SK-N-SH (cell line): ENCODE results near the gene PNP.

Experiments
- EP300 ChIP-seq, 2 experiments: IDR thresholded peaks; 2 replicates each; pipeline versions ENCODE4 v1.4.0 to v1.6.1; 2012; ENCODE audit warnings: borderline replicate concordance in 1 of 2, low read depth in 1 of 2, low read length in 1 of 2
- MXI1 ChIP-seq: IDR thresholded peaks from 2 replicates; pipeline ENCODE4 v1.6.1; 2012; ENCODE audit warnings: mild to moderate bottlenecking, low read depth, low read length, improper control_type of control experiment
- NRF1 ChIP-seq: IDR thresholded peaks from 2 replicates; pipeline ENCODE4 v1.6.1; 2012; ENCODE audit warnings: low read depth, mild to moderate bottlenecking, low read length
- POLR2AphosphoS5 ChIP-seq: IDR thresholded peaks from 2 replicates; pipeline ENCODE4 v1.6.1; 2012; ENCODE audit warnings: low read depth, low read length
- TF ChIP-seq, protein P1 (sequence below): fragments of 200-600 bp; sonication (generic); IDR thresholded peaks from 2 replicates; pipeline ENCODE4 v1.6.1; 2017; ENCODE audit warnings: antibody characterized with exemption, mild to moderate bottlenecking, moderate library complexity

DNA sequence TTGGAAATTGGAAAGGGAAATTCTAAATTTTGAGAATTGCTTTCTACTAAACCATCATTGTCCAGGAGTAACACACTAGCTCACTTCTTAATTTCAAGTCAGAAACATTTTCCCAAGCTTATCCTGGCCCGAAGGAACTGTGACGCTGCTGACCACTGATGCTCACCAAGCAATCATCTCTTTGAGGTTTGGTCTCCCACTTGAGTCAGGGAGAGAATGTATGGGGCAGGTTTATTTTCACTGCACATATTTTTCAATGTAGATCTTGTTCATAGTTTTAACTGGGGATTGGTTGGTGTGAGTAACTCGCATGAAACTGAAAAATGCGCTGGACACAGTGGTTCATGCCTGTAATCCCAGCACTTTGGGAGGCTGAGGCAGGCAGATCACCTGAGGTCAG, 23.3 kb downstream of the PNP start:
- no peak for TF ChIP-seq NRF1
- TF ChIP-seq EP300 (IDR thresholded peaks at IDR 0.05; ENCODE audit: borderline replicate concordance in 1 of 2, low read depth in 1 of 2, low read length in 1 of 2), result no peak
- no peak for TF ChIP-seq POLR2AphosphoS5
- TF ChIP-seq, protein P1, sequence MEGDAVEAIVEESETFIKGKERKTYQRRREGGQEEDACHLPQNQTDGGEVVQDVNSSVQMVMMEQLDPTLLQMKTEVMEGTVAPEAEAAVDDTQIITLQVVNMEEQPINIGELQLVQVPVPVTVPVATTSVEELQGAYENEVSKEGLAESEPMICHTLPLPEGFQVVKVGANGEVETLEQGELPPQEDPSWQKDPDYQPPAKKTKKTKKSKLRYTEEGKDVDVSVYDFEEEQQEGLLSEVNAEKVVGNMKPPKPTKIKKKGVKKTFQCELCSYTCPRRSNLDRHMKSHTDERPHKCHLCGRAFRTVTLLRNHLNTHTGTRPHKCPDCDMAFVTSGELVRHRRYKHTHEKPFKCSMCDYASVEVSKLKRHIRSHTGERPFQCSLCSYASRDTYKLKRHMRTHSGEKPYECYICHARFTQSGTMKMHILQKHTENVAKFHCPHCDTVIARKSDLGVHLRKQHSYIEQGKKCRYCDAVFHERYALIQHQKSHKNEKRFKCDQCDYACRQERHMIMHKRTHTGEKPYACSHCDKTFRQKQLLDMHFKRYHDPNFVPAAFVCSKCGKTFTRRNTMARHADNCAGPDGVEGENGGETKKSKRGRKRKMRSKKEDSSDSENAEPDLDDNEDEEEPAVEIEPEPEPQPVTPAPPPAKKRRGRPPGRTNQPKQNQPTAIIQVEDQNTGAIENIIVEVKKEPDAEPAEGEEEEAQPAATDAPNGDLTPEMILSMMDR, result no peak
- no peak for TF ChIP-seq MXI1
